VCaP (cell line): ENCODE data around the gene RBM44.
"Not testable (repeated sequence)": the region's sequence is repeated elsewhere in the genome, so short reads cannot be mapped to it uniquely, and the experiment has no call there.

Experiments
- H3K27ac ChIP-seq: fragments of 450-650 bp; 2 replicates; pipeline ENCODE4 v1.5.1; 2017
- CTCF ChIP-seq: fragments of 450-650 bp; conservative IDR thresholded peaks from 2 replicates; pipeline ENCODE4 v1.5.1; 2017; ENCODE audit warnings: mild to moderate bottlenecking, moderate library complexity

Gene RBM44

GRCh38 chr2:237833546-237833945 lies 35.0 kb downstream of the RBM44 start:
- no peak for TF ChIP-seq CTCF
- no peak overlapping the region for H3K27ac ChIP-seq

GRCh38 chr2:237835372-237835771 lies 36.8 kb downstream of the RBM44 start:
- TF ChIP-seq CTCF: no peak

GRCh38 chr2:237841051-237841450 lies 42.5 kb downstream of the RBM44 start:
- no peak for TF ChIP-seq CTCF
- no peak overlapping the region for H3K27ac ChIP-seq

More at GRCh38 chr2:237835372-237835771, 36.8 kb downstream of the RBM44 start:
- no peak overlapping the region for H3K27ac ChIP-seq

- not testable (repeated sequence) for H3K27ac ChIP-seq
These were observed 50.4 kb downstream of the RBM44 start for GRCh38 chr2:237848940-237849339.

- TF ChIP-seq CTCF: no peak
- H3K27ac ChIP-seq: no peak overlapping the region
These were observed 55.7 kb downstream of the RBM44 start for GRCh38 chr2:237854295-237854694.

GRCh38 chr2:237857791-237858190 lies 59.2 kb downstream of the RBM44 start:
- no peak for TF ChIP-seq CTCF
- peak overlapping the region; percentile 98; the same call in 1 of the 2 replicates for H3K27ac ChIP-seq

- peak overlapping the region; percentile 98 for H3K27ac ChIP-seq
- TF ChIP-seq CTCF: peak; percentile 92
These were observed 59.9 kb downstream of the RBM44 start for GRCh38 chr2:237858294-237859081.

- TF ChIP-seq CTCF: no peak
- H3K27ac ChIP-seq: peak overlapping the region; percentile 98
These were observed 60.5 kb downstream of the RBM44 start for GRCh38 chr2:237859082-237859433.
